ENCODE measurements around the gene LBP. TPM values are rescaled to one million over a fixed set of nuclear protein-coding genes. Genes with fewer than 3 reads are reported as not detected.

Gene LBP
- total and polyA plus RNA-seq, 2 donors (not counting 1 experiment from before 2014, with no cell fraction given), result not detected

GRCh38 chr20:38418509-38419204, 72.4 kb downstream of the LBP start:
- Histone ChIP-seq H4K20me1 (ENCODE audit: control insufficient read depth, insufficient read depth, low read length, poor library complexity, severe bottlenecking) (peaks cover 23% of the 10 kb centered on the region), H3K4me1 (ENCODE audit: control insufficient read depth in 2 of 2, insufficient read depth in 2 of 2, low read length in 2 of 2) (no peaks in the 10 kb centered on the region), H3K9ac (ENCODE audit: low read length) (no peak overlapping the region), H3K36me3 (replicated peaks in 1 of 2; ENCODE audit: control extremely low read depth in 1 of 2, control insufficient read depth in 1 of 2, extremely low read depth in 1 of 2, insufficient read depth in 2 of 2, low read length in 1 of 2) (peaks cover 4 to 62% of the 10 kb centered on the region in 2 experiments), H3K27ac (ENCODE audit: low read length in 2 of 2) (no peak overlapping the region), H3K9me3 (ENCODE audit: control extremely low read depth in 1 of 3, control insufficient read depth in 2 of 3, insufficient read depth in 1 of 3, low read length in 2 of 3) (peaks cover 0 to 5% (median 0%) of the 10 kb centered on the region in 3 donors), H2AFZ (ENCODE audit: insufficient read depth, low read depth, low read length, poor library complexity, severe bottlenecking) (no peak overlapping the region), H3K4me3 (ENCODE audit: control extremely low read depth in 1 of 5, extremely low read depth in 1 of 5, insufficient read depth in 1 of 5, low read depth in 2 of 5, low read length in 4 of 5) (no peak overlapping the region), H3K27me3 (replicated peaks in 1 of 4; ENCODE audit: control extremely low read depth in 1 of 4, control insufficient read depth in 3 of 4, insufficient read depth in 4 of 4, low read length in 3 of 4) (no peaks in the 10 kb centered on the region), H3K79me2 (ENCODE audit: control insufficient read depth, insufficient read depth, low read length) (no peaks in the 10 kb centered on the region), H3K4me2 (replicated peaks; ENCODE audit: low read depth, low read length, poor library complexity, severe bottlenecking) (no peak overlapping the region)
- no peaks in the 10 kb centered on the region for H3K27me3 Mint-ChIP-seq
- no peaks in the 10 kb centered on the region for H3K9me3 Mint-ChIP-seq (ENCODE audit: insufficient read depth)
- no peak overlapping the region for H3K4me3 Mint-ChIP-seq
- 94% methylated on average over 2 of the region's 4 CpGs for WGBS (ENCODE audit: insufficient coverage)
- TF ChIP-seq EZH2 (IDR thresholded peaks at IDR 0.05; ENCODE audit: borderline replicate concordance, insufficient read depth, low read depth, low read length, poor library complexity, severe bottlenecking) (no peak), CTCF (IDR thresholded peaks at IDR 0.05) (no peak)
- DNase-seq (no peak), ATAC-seq (ENCODE audit: low read depth) (no peak)
- no peak overlapping the region for H3K27ac Mint-ChIP-seq
- peaks cover 8% of the 10 kb centered on the region for H3K4me1 Mint-ChIP-seq
- CTCF ChIA-PET, result interaction anchor here (0.7 kb wide), 1 partner anchor 28 kb away, joined by 3 read pairs; no protein-coding TSS in a partner anchor
- POLR2A ChIA-PET, result no interaction called here
- intact Hi-C loops (cut with micrococcal nuclease), result no loop called here

- no peaks in the 10 kb centered on the region for H3K9me3 Mint-ChIP-seq (ENCODE audit: insufficient read depth)
- H3K36me3 ChIP-seq (replicated peaks in 1 of 2; ENCODE audit: control extremely low read depth in 1 of 2, control insufficient read depth in 1 of 2, extremely low read depth in 1 of 2, insufficient read depth in 2 of 2, low read length in 1 of 2), result peaks cover 4 to 74% of the 10 kb centered on the region in 2 experiments
- peaks cover 12% of the 10 kb centered on the region for H3K4me1 Mint-ChIP-seq
- H3K9ac ChIP-seq (ENCODE audit: low read length), result no peak overlapping the region
- H3K27ac Mint-ChIP-seq, result no peak overlapping the region
- no peaks in the 10 kb centered on the region for H3K79me2 ChIP-seq (ENCODE audit: control insufficient read depth, insufficient read depth, low read length)
- peaks cover 41% of the 10 kb centered on the region for H4K20me1 ChIP-seq (ENCODE audit: control insufficient read depth, insufficient read depth, low read length, poor library complexity, severe bottlenecking)
- no peak overlapping the region for H3K4me2 ChIP-seq (replicated peaks; ENCODE audit: low read depth, low read length, poor library complexity, severe bottlenecking)
- H3K9me3 ChIP-seq (ENCODE audit: control extremely low read depth in 1 of 3, control insufficient read depth in 2 of 3, insufficient read depth in 1 of 3, low read length in 2 of 3), result peaks cover 0 to 5% (median 0%) of the 10 kb centered on the region in 3 donors
- 98% methylated on average over 8 of the region's 9 CpGs for WGBS (ENCODE audit: insufficient coverage)
- intact Hi-C loops (cut with micrococcal nuclease), result no loop called here
- no peak for ATAC-seq (ENCODE audit: low read depth)
- no peak overlapping the region for H3K27ac ChIP-seq (ENCODE audit: low read length in 2 of 2)
- no peaks in the 10 kb centered on the region for H3K4me1 ChIP-seq (ENCODE audit: control insufficient read depth in 2 of 2, insufficient read depth in 2 of 2, low read length in 2 of 2)
- H3K4me3 Mint-ChIP-seq, result no peak overlapping the region
- H3K27me3 Mint-ChIP-seq, result no peaks in the 10 kb centered on the region
- no peak overlapping the region for H2AFZ ChIP-seq (ENCODE audit: insufficient read depth, low read depth, low read length, poor library complexity, severe bottlenecking)
- no peak for TF ChIP-seq EZH2 (IDR thresholded peaks at IDR 0.05; ENCODE audit: borderline replicate concordance, insufficient read depth, low read depth, low read length, poor library complexity, severe bottlenecking)
- no peak for TF ChIP-seq CTCF (IDR thresholded peaks at IDR 0.05)
- ChIA-PET CTCF (no interaction called here), POLR2A (no interaction called here)
- no peaks in the 10 kb centered on the region for H3K27me3 ChIP-seq (replicated peaks in 1 of 4; ENCODE audit: control extremely low read depth in 1 of 4, control insufficient read depth in 3 of 4, insufficient read depth in 4 of 4, low read length in 3 of 4)
- no peak for DNase-seq
- H3K4me3 ChIP-seq (ENCODE audit: control extremely low read depth in 1 of 5, extremely low read depth in 1 of 5, insufficient read depth in 1 of 5, low read depth in 2 of 5, low read length in 4 of 5), result no peak overlapping the region
Observed at GRCh38 chr20:38420388-38421085, 74.3 kb downstream of the LBP start.

Measured in B cell (primary cell).